Activated CD8-positive, alpha-beta T cell treated with anti-CD3 and anti-CD28 coated beads for 36 hours (primary cell): Measurements from ENCODE around the gene TMEM187. TPM values are rescaled to one million over a fixed set of nuclear protein-coding genes. Genes with fewer than 3 reads are reported as not detected.
A peak's percentile ranks its signal among the peaks of the same experiment; 100 is the strongest.

Experiments
- ATAC-seq: fragments of 200-7000 bp; cut with Tn5 transposase; one replicate; pipeline ENCODE4 v1.10.0; 2021; ENCODE audit warnings: mild to moderate bottlenecking, moderate library complexity
- CTCF ChIA-PET: fragments of 350-600 bp; sonication (Branson Sonifier 250); formaldehyde crosslinking; loops from one replicate; lab custom pipeline; 2021; ENCODE audit warnings: antibody characterized with exemption; lab: Charles Lee
- POLR2A ChIA-PET: fragments of 350-600 bp; sonication (Branson Sonifier 250); formaldehyde crosslinking; loops from one replicate; lab custom pipeline; 2021; ENCODE audit warnings: antibody characterized with exemption; lab: Charles Lee
- DNase-seq: peaks from one replicate; pipeline ENCODE4 v3.0.0-alpha.2; 2020
- H3K27ac Mint-ChIP-seq: one replicate; pipeline ENCODE4 v1.8.0; 2021; ENCODE audit warnings: mild to moderate bottlenecking, mixed read lengths
- H3K27me3 Mint-ChIP-seq: one replicate; pipeline ENCODE4 v1.8.0; 2021; ENCODE audit warnings: mixed read lengths
- H3K36me3 Mint-ChIP-seq: one replicate; pipeline ENCODE4 v1.8.0; 2021; ENCODE audit warnings: low read depth, mixed read lengths
- H3K4me1 Mint-ChIP-seq: one replicate; pipeline ENCODE4 v1.8.0; 2021; ENCODE audit warnings: low read depth, mixed read lengths
- H3K4me3 Mint-ChIP-seq: one replicate; pipeline ENCODE4 v1.8.0; 2021; ENCODE audit warnings: mild to moderate bottlenecking, moderate library complexity, mixed read lengths
- H3K9me3 Mint-ChIP-seq: one replicate; pipeline ENCODE4 v1.8.0; 2021; ENCODE audit warnings: mixed read lengths
- intact Hi-C: fragments of 100-400 bp; cut with micrococcal nuclease; formaldehyde crosslinking; loops from one replicate; pipeline ENCODE4 v1.10.0; 2022
- total RNA-seq, 2 experiments: library from RNA; stranded (reverse); gene quantifications; one replicate each; pipeline ENCODE4 v1.2.3, GENCODE V29; 2021
- TF ChIP-seq, protein P1 (sequence below): fragments of 200-600 bp; IDR thresholded peaks from one replicate; pipeline ENCODE4 v1.8.0; 2022; ENCODE audit warnings: antibody characterized with exemption, mild to moderate bottlenecking

TMEM187 gene
- total RNA-seq, 2 experiments from 2014 or later = 4.4 to 4.5 TPM

DNA sequence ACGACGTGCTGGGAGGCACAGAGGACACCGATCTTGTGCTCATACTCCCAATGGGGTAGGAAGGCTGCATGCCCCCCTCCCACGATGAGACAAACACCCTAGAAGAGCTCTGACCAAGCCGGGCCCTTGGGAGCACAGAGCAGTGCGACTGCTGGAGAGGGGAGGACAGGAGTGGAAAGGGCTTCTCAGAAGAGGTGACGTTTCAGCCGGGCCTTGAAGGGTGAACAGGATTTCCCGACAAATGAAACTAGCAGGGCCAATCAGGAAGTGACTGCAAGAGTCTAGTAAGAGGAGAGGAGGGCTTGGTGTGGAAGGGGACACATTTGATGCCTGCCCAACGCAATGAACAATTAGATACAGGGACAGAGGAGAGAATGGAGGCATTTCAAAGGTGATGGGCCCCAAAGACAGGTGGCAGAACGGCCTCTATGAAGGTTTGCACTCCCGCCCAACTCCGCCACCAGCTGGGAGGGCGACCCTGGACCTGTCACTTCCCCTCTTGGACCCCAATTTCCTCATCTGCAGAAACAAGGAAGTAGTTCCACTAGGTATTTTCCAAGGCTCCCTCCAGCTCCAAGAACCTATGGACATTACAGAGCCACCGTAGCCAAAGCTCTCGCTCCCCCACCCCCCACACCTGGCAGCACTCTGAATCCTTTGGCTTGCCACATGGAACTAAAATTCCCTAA lies 4.9 kb upstream of the TMEM187 start:
- TF ChIP-seq, protein P1, sequence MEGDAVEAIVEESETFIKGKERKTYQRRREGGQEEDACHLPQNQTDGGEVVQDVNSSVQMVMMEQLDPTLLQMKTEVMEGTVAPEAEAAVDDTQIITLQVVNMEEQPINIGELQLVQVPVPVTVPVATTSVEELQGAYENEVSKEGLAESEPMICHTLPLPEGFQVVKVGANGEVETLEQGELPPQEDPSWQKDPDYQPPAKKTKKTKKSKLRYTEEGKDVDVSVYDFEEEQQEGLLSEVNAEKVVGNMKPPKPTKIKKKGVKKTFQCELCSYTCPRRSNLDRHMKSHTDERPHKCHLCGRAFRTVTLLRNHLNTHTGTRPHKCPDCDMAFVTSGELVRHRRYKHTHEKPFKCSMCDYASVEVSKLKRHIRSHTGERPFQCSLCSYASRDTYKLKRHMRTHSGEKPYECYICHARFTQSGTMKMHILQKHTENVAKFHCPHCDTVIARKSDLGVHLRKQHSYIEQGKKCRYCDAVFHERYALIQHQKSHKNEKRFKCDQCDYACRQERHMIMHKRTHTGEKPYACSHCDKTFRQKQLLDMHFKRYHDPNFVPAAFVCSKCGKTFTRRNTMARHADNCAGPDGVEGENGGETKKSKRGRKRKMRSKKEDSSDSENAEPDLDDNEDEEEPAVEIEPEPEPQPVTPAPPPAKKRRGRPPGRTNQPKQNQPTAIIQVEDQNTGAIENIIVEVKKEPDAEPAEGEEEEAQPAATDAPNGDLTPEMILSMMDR = no peak
- ChIA-PET CTCF (interaction anchor here (0.9 to 4.4 kb wide), 8 partner anchors 15 to 175 kb away, joined by 3 to 40 read pairs (median 5); partner anchors contain the start of genes ARHGAP4 and NAA10), POLR2A (interaction anchor here (1.0 to 12.0 kb wide), 10 partner anchors 8 to 430 kb away, joined by 3 to 105 read pairs (median 8); partner anchors contain the start of genes ARHGAP4, NAA10 and RPL10)
- Mint-ChIP-seq H3K4me3 (peak overlapping the region; percentile 93), H3K27ac (peak overlapping the region; percentile 95), H3K36me3 (peaks cover 47% of the 10 kb centered on the region), H3K4me1 (peaks cover 21% of the 10 kb centered on the region), H3K9me3 (no peaks in the 10 kb centered on the region), H3K27me3 (no peaks in the 10 kb centered on the region)
- ATAC-seq (peak; percentile 9), DNase-seq (peak; percentile 58)
- intact Hi-C loops = no loop called here

DNA sequence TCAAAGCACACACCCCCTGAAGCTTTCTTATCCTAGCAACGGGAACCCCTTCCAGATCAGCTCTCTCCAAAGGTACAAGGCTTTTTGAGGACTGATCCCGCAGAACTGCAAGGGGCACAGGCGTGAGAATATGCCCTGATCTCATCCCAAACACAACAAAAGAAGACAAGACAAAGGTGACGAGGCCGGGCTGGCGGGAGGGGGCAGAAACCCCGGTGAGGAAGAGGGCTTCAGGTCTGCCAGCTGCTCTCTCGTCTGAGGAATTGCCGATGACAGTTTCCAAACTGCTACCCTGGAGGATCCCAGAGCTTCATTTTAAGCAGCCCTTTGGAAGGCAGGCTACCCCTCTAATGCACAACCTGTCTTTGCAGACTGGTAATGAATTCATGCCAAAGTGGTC lies 4.3 kb upstream of the TMEM187 start:
- ATAC-seq = no peak
- no peaks in the 10 kb centered on the region for H3K9me3 Mint-ChIP-seq
- DNase-seq = no peak
- peak overlapping the region; percentile 93 for H3K4me3 Mint-ChIP-seq
- POLR2A ChIA-PET = interaction anchor here (1.5 to 12.0 kb wide), 8 partner anchors 10 to 46 kb away, joined by 3 to 105 read pairs (median 13); partner anchors contain the start of genes ARHGAP4 and NAA10
- H3K36me3 Mint-ChIP-seq = peaks cover 47% of the 10 kb centered on the region
- intact Hi-C loops = no loop called here
- TF ChIP-seq, protein P1 = no peak
- no peaks in the 10 kb centered on the region for H3K27me3 Mint-ChIP-seq
- CTCF ChIA-PET = interaction anchor here (0.9 to 4.4 kb wide), 8 partner anchors 15 to 176 kb away, joined by 3 to 40 read pairs (median 5); partner anchors contain the start of genes ARHGAP4 and NAA10
- H3K27ac Mint-ChIP-seq = peak overlapping the region; percentile 95
- H3K4me1 Mint-ChIP-seq = peaks cover 21% of the 10 kb centered on the region

DNA sequence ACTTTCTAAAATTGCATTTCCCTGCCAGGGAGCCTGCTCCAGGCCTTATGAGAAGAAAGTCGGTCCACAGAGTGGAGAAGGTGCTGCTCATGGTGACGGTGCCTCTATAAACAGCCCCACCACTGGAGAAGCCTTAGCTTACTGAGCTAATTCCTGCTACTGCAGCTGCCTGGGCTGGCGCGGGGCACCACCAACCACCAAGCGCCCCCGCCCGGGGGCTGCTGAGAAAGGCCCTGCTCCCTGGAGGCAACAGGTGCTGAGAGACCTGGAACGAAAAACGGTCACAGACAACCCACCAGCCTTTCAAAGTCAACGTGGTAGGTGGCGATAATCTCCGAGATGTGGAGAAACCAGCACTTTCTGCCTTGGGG lies 3.8 kb upstream of the TMEM187 start:
- intact Hi-C loops = no loop called here
- TF ChIP-seq, protein P1 = no peak
- Mint-ChIP-seq H3K9me3 (no peaks in the 10 kb centered on the region), H3K27me3 (no peaks in the 10 kb centered on the region), H3K4me1 (peaks cover 21% of the 10 kb centered on the region), H3K36me3 (peaks cover 49% of the 10 kb centered on the region), H3K27ac (peak overlapping the region; percentile 95), H3K4me3 (peak overlapping the region; percentile 93)
- no peak for ATAC-seq
- peak; percentile 58 for DNase-seq
- CTCF ChIA-PET = interaction anchor here (1.2 to 4.4 kb wide), 4 partner anchors 21 to 43 kb away, joined by 4 to 40 read pairs (median 7); partner anchors contain the start of genes ARHGAP4 and NAA10
- POLR2A ChIA-PET = interaction anchor here (1.2 to 12.0 kb wide), 6 partner anchors 11 to 46 kb away, joined by 3 to 105 read pairs (median 23); partner anchors contain the start of gene ARHGAP4

DNA sequence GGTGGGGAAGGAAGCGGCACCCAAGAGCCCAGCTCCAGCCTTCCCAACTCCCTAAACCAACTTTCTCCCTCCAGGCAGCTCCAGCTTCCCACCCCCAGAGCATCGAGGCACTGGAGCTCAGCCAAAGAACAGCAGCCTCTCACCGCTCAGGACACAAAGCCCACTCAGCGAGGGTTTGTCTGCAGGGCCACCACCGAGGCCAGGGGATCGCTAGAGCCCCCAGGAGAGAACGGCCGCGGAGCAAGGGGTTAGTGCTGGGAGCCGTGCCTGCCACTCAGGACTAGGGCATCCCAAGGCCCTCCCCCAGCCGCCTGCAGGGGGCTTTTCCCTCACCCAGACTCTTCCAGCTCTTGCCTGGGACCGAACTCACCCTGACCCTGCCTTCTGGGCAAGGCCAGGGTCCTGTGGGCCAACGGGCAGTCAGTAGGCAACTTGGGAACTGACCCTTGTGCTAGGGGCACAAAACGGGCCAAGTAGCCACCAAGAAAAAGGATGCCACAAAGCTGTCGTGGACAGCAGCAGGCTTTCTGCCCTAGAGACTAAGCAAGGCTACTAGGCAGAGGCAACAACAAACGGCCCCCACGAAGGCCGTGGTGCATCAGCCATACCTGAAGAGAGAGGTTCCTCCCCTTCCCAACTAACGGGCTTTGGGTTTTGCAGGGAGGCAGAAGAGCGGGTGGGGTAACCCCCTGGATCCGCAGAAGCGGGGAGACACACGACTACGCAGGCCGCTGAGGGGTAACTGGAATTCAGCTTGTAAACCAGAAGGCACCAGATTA lies 3.2 kb upstream of the TMEM187 start:
- ChIA-PET CTCF (interaction anchor here (1.6 to 4.4 kb wide), 3 partner anchors 22 to 44 kb away, joined by 5 to 40 read pairs (median 9); partner anchors contain the start of genes ARHGAP4 and NAA10), POLR2A (interaction anchor here (1.0 to 12.0 kb wide), 7 partner anchors 11 to 488 kb away, joined by 3 to 105 read pairs (median 8); partner anchors contain the start of genes ARHGAP4 and PLXNA3)
- peak overlapping the region; percentile 95 for H3K27ac Mint-ChIP-seq
- intact Hi-C loops = no loop called here
- H3K4me1 Mint-ChIP-seq = peaks cover 26% of the 10 kb centered on the region
- TF ChIP-seq, protein P1 = no peak
- peak overlapping the region; percentile 93 for H3K4me3 Mint-ChIP-seq
- no peak for DNase-seq
- H3K27me3 Mint-ChIP-seq = no peaks in the 10 kb centered on the region
- H3K36me3 Mint-ChIP-seq = peaks cover 49% of the 10 kb centered on the region
- no peaks in the 10 kb centered on the region for H3K9me3 Mint-ChIP-seq
- no peak for ATAC-seq
